Activated T-helper 1 cell treated with anti-CD3 and anti-CD28 coated beads, Interleukin-12 subunit alpha, Interleukin-12 subunit beta, Interleukin-2, Interleukin-4 antibody, amounts not matched to agents 30 ng/mL and 10 ng/mL and 1 ng/mL, durations not matched to agents 14 hours and 24 hours and 36 hours (primary cell): ENCODE measurements around the gene CPNE1. TPM values are rescaled to one million over a fixed set of nuclear protein-coding genes. Genes with fewer than 3 reads are reported as not detected.
A peak's percentile ranks its signal among the peaks of the same experiment; 100 is the strongest.

Experiments used
- DNase-seq: peaks from one replicate; pipeline ENCODE4 v3.0.0; 2021; ENCODE audit warnings: low spot score
- H3K27ac Mint-ChIP-seq: one replicate; pipeline ENCODE4 v1.8.0; 2021; ENCODE audit warnings: mild to moderate bottlenecking, mixed read lengths
- H3K27me3 Mint-ChIP-seq: one replicate; pipeline ENCODE4 v1.8.0; 2022; ENCODE audit warnings: mild to moderate bottlenecking, moderate library complexity, mixed read lengths; ENCODE audit not compliant: insufficient read depth
- H3K36me3 Mint-ChIP-seq: one replicate; pipeline ENCODE4 v1.8.0; 2021; ENCODE audit warnings: low read depth, mixed read lengths
- H3K4me1 Mint-ChIP-seq: one replicate; pipeline ENCODE4 v1.8.0; 2021; ENCODE audit warnings: low read depth, mixed read lengths
- H3K4me3 Mint-ChIP-seq: one replicate; pipeline ENCODE4 v1.8.0; 2021; ENCODE audit warnings: mild to moderate bottlenecking, moderate library complexity, mixed read lengths
- H3K9me3 Mint-ChIP-seq: one replicate; pipeline ENCODE4 v1.8.0; 2021; ENCODE audit warnings: mixed read lengths
- intact Hi-C: fragments of 100-400 bp; cut with micrococcal nuclease; formaldehyde crosslinking; loops from one replicate; pipeline ENCODE4 v1.15.1; 2024
- total RNA-seq: library from RNA; stranded (reverse); gene quantifications from 2 replicates; pipeline ENCODE4 v1.2.3, GENCODE V29; 2022

CPNE1 gene
- total RNA-seq, 1 donor from 2014 or later, result 304 TPM

- DNase-seq, result no peak
- peak overlapping the region; percentile 95 for H3K4me3 Mint-ChIP-seq
- intact Hi-C loops, result loop anchor here (1.0 to 10.0 kb wide), 6 partner anchors 45 to 952 kb away; partner anchors contain the start of gene CEP250
- H3K9me3 Mint-ChIP-seq, result no peaks in the 10 kb centered on the region
- H3K27ac Mint-ChIP-seq, result peak overlapping the region; percentile 99
- peaks cover 27% of the 10 kb centered on the region for H3K36me3 Mint-ChIP-seq
- no peaks in the 10 kb centered on the region for H3K27me3 Mint-ChIP-seq
- H3K4me1 Mint-ChIP-seq, result peaks cover 71% of the 10 kb centered on the region
Measured at GRCh38 chr20:35661053-35661452, 3.6 kb downstream of the CPNE1 start.

DNA sequence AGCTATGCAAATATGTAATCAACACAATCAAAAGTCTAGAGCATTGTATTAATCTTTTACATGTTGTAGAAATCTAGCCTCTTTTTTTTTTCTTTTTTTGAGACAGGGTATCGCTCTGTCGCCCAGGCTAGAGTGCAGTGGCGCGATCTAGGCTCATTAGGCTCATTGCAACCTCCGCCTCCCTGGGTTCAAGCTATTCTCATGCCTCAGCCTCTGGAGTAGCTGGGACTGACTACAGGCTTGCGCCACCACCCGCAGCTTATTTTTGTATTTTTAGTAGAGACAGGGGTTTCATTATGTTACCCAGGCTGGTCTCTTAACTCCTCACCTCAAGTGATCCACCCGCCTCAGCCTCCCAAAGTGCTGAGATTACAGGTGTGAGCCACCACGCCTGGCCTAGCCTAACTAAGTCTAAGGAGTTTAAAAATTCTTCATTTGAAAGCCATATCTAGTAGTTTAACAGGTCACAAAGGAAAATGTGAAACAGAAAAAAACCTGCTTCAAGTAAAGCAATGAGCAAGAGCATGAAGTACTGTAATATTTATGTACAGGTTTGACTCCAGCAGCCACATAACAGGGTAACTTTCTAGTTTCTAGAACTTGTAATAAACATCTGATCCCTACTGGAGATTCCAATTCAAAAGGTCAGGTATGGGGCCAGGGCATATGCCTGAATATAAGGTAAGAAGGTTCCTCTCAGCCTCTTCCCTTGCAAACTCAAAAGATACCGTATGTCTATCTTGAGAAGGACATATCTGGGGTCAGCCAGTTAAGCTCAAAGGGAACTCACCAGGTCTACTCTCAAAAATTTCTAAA, 4.4 kb downstream of the CPNE1 start:
- intact Hi-C loops, result loop anchor here (1.0 to 10.0 kb wide), 5 partner anchors 41 to 802 kb away; partner anchors contain the start of gene CEP250
- H3K4me1 Mint-ChIP-seq, result peaks cover 71% of the 10 kb centered on the region
- peak overlapping the region; percentile 95 for H3K4me3 Mint-ChIP-seq
- no peak for DNase-seq
- peak overlapping the region; percentile 99 for H3K27ac Mint-ChIP-seq
- H3K36me3 Mint-ChIP-seq, result peaks cover 27% of the 10 kb centered on the region
- H3K27me3 Mint-ChIP-seq, result no peaks in the 10 kb centered on the region
- no peaks in the 10 kb centered on the region for H3K9me3 Mint-ChIP-seq

GRCh38 chr20:35657271-35657670, 7.4 kb downstream of the CPNE1 start:
- no peak for DNase-seq
- Mint-ChIP-seq H3K4me3 (peak overlapping the region; percentile 25), H3K36me3 (peaks cover 17% of the 10 kb centered on the region), H3K27ac (peak overlapping the region; percentile 40), H3K9me3 (no peaks in the 10 kb centered on the region), H3K27me3 (no peaks in the 10 kb centered on the region), H3K4me1 (peaks cover 49% of the 10 kb centered on the region)
- intact Hi-C loops, result no loop called here

DNA sequence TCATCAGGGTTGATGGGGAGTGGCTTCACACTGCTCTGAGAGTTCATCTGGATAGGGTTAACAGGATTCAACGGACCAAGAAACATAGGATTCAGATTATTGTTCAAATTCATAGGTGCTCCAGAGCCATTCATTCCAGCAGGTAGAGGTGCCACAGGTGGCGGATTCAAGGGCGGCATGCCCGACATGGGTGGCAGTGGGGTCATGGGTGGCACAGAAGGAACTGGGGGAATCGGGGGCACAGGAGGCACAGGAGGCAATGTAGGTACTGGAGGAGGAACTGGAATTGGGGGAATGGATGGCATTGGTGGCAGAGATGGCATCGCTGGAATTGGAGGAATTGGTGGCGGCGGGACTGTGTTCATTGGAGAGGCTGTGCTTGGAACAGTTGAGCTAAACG, 10.3 kb downstream of the CPNE1 start:
- DNase-seq, result no peak
- Mint-ChIP-seq H3K4me1 (peaks cover 32% of the 10 kb centered on the region), H3K27ac (no peak overlapping the region), H3K36me3 (peaks cover 23% of the 10 kb centered on the region), H3K9me3 (no peaks in the 10 kb centered on the region), H3K4me3 (no peak overlapping the region), H3K27me3 (no peaks in the 10 kb centered on the region)
- intact Hi-C loops, result no loop called here

- Mint-ChIP-seq H3K4me3 (no peak overlapping the region), H3K9me3 (no peaks in the 10 kb centered on the region), H3K27me3 (no peaks in the 10 kb centered on the region), H3K27ac (no peak overlapping the region), H3K36me3 (peaks cover 23% of the 10 kb centered on the region), H3K4me1 (peaks cover 28% of the 10 kb centered on the region)
- DNase-seq, result no peak
- intact Hi-C loops, result no loop called here
Measured at GRCh38 chr20:35653893-35654292, 10.8 kb downstream of the CPNE1 start.

- Mint-ChIP-seq H3K9me3 (no peaks in the 10 kb centered on the region), H3K4me3 (no peak overlapping the region), H3K36me3 (peaks cover 23% of the 10 kb centered on the region), H3K27ac (no peak overlapping the region), H3K27me3 (no peaks in the 10 kb centered on the region), H3K4me1 (peaks cover 30% of the 10 kb centered on the region)
- no peak for DNase-seq
- intact Hi-C loops, result no loop called here
Measured at GRCh38 chr20:35653430-35653734, 11.3 kb downstream of the CPNE1 start.

DNA sequence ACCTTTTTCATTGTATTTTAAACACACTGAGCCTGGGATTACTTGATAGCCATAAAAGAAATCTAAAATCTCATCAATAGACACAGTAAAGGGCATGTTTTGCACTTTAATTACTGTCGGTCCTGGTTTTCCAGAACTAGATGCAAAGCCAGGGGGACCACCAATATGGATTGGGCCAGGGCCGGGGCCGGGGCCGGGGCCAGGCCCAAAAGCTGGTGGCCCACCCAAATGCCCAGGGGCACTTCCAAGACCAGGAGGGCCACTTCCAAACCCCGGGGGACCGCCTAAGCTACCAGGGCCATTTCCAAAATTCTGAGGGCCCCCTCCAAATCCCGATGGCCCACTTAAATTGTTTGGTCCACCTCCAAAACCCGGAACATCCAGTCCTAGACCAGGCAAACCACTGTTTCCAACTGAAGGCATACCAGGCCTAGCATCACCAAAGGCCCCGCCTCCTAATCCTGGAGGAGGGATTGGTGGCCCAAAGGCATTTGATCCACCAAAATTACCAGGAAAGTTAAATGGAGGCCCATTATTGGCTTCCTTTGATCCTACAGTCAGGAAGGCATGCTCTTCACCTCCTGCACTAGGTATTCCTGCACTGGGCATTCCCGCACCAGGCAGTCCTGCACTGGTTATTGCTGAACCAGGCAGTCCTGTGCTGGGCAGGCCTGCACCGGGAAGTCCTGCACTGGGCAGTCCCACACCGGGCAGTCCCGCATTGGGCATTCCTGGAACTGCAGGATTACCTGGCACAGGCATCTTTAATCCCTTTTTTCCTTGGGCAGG, 11.9 kb downstream of the CPNE1 start:
- no peaks in the 10 kb centered on the region for H3K9me3 Mint-ChIP-seq
- H3K27ac Mint-ChIP-seq, result no peak overlapping the region
- H3K36me3 Mint-ChIP-seq, result peaks cover 25% of the 10 kb centered on the region
- no peak for DNase-seq
- H3K27me3 Mint-ChIP-seq, result no peaks in the 10 kb centered on the region
- no peak overlapping the region for H3K4me3 Mint-ChIP-seq
- peaks cover 33% of the 10 kb centered on the region for H3K4me1 Mint-ChIP-seq
- intact Hi-C loops, result no loop called here

DNA sequence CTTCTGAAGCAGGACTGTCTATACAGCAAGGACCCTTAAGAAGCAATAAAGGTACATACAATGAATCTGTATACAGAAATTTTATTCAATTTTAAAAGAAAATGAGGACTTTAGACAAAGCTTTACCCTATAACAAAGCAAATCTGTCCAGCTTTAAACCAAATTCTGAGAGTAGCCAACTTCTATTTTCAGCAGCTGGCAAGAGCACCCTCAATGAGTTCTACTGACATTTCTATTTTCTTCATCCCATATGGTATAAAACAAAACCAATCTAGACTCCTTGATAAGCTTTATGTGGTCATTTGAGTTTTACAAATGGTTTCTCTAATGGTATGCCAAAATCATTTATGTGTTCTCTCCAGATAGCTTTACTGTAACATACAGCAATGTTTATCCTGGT, 12.7 kb downstream of the CPNE1 start:
- peaks cover 25% of the 10 kb centered on the region for H3K4me1 Mint-ChIP-seq
- H3K36me3 Mint-ChIP-seq, result peaks cover 24% of the 10 kb centered on the region
- no peaks in the 10 kb centered on the region for H3K27me3 Mint-ChIP-seq
- H3K9me3 Mint-ChIP-seq, result no peaks in the 10 kb centered on the region
- intact Hi-C loops, result no loop called here
- no peak for DNase-seq
- no peak overlapping the region for H3K27ac Mint-ChIP-seq
- no peak overlapping the region for H3K4me3 Mint-ChIP-seq

DNA sequence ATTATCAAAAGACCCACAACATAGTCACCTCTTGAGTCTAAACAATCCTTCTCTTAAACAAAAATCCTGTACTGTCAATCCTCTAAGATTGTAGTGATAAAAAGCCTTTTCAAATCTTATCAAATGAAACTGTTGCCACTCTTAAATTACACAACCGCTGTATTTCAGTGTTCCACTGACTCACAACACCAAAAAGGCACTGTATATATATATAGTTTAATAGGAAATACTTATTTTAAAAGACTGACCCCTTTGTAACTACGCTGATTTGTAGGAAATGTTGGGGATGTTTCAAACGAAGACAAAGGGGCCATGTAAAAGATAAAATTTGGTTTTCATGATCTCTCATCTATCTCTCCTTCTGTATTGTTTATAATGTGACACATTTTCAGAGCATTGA, 14.1 kb downstream of the CPNE1 start:
- Mint-ChIP-seq H3K27me3 (no peaks in the 10 kb centered on the region), H3K4me3 (no peak overlapping the region), H3K4me1 (peaks cover 21% of the 10 kb centered on the region), H3K27ac (no peak overlapping the region), H3K9me3 (no peaks in the 10 kb centered on the region), H3K36me3 (peaks cover 21% of the 10 kb centered on the region)
- DNase-seq, result no peak
- intact Hi-C loops, result no loop called here

DNA sequence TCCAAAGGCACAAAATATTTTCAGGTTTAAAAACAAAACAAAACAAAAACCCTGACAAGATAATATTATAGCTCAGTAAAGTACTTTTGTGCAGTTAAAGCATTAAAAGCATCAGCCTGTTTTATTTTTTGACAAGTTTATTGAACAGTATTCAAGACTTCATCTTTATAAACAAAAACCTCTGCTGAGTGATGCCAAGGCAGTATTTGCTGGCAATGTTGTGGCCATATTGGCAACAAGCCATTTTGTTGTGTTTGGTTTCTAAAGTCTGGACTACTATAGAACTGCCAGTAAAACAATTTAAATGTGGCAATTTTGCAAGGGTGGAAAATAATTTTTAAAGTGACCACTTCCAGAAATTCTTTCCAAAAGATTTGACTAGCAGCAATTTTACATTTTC, 15.9 kb downstream of the CPNE1 start:
- intact Hi-C loops, result no loop called here
- peaks cover 21% of the 10 kb centered on the region for H3K4me1 Mint-ChIP-seq
- DNase-seq, result no peak
- no peak overlapping the region for H3K4me3 Mint-ChIP-seq
- H3K27ac Mint-ChIP-seq, result peak overlapping the region; percentile 18
- H3K9me3 Mint-ChIP-seq, result no peaks in the 10 kb centered on the region
- no peaks in the 10 kb centered on the region for H3K27me3 Mint-ChIP-seq
- H3K36me3 Mint-ChIP-seq, result peaks cover 21% of the 10 kb centered on the region

GRCh38 chr20:35644806-35645205, 19.9 kb downstream of the CPNE1 start:
- no peak overlapping the region for H3K4me3 Mint-ChIP-seq
- H3K9me3 Mint-ChIP-seq, result no peaks in the 10 kb centered on the region
- DNase-seq, result no peak
- H3K27me3 Mint-ChIP-seq, result no peaks in the 10 kb centered on the region
- H3K36me3 Mint-ChIP-seq, result peaks cover 11% of the 10 kb centered on the region
- H3K4me1 Mint-ChIP-seq, result peaks cover 39% of the 10 kb centered on the region
- H3K27ac Mint-ChIP-seq, result no peak overlapping the region
- intact Hi-C loops, result no loop called here

DNA sequence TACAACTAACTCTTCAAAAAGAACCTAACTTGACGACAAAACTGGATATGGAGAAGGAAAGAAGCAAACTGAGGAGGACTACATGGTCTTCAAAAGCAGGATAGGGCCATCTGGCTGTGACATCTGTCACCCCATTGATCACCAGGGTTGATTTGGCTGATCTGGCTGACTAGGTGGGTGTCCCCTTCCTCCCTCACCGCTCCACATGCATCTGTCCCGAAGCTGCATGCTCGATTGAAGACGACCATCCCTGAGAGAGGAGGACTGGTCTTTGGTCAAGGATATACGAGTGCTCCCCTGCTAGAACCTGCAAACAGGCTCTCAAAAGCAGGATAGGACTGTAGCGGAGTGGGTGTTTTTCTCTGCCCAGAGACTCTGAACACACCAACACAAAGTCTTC, 21.7 kb downstream of the CPNE1 start:
- no peak for DNase-seq
- H3K9me3 Mint-ChIP-seq, result no peaks in the 10 kb centered on the region
- intact Hi-C loops, result no loop called here
- no peak overlapping the region for H3K27ac Mint-ChIP-seq
- H3K36me3 Mint-ChIP-seq, result peaks cover 8% of the 10 kb centered on the region
- no peaks in the 10 kb centered on the region for H3K27me3 Mint-ChIP-seq
- H3K4me3 Mint-ChIP-seq, result no peak overlapping the region
- peaks cover 32% of the 10 kb centered on the region for H3K4me1 Mint-ChIP-seq

GRCh38 chr20:35641743-35642142, 23.0 kb downstream of the CPNE1 start:
- H3K27me3 Mint-ChIP-seq, result no peaks in the 10 kb centered on the region
- H3K27ac Mint-ChIP-seq, result no peak overlapping the region
- peaks cover 3% of the 10 kb centered on the region for H3K36me3 Mint-ChIP-seq
- no peak overlapping the region for H3K4me3 Mint-ChIP-seq
- no peaks in the 10 kb centered on the region for H3K9me3 Mint-ChIP-seq
- H3K4me1 Mint-ChIP-seq, result peaks cover 32% of the 10 kb centered on the region
- intact Hi-C loops, result no loop called here
- no peak for DNase-seq
